HPDE6-E6E7 (cell line): Measurements from ENCODE around the gene MMP26.
"Not testable (repeated sequence)": the region's sequence is repeated elsewhere in the genome, so short reads cannot be mapped to it uniquely, and the experiment has no call there.

ENCODE experiments used
- DNase-seq: peaks from one replicate; pipeline ENCODE4 v3.0.0; 2011; ENCODE audit warnings: missing footprints; ENCODE audit errors: extremely low spot score

MMP26 gene

GRCh38 chr11:4722616-4723534, 18.3 kb downstream of the MMP26 start:
- not testable (repeated sequence) for DNase-seq

GRCh38 chr11:4727171-4727570, 22.6 kb downstream of the MMP26 start:
- no peak for DNase-seq

GRCh38 chr11:4740735-4741134, 36.2 kb downstream of the MMP26 start:
- no peak for DNase-seq

- no peak for DNase-seq
Observed at GRCh38 chr11:4748438-4748837, 43.9 kb downstream of the MMP26 start.

GRCh38 chr11:4751201-4751600, 46.6 kb downstream of the MMP26 start:
- DNase-seq: no peak
